Measurements from ENCODE around the gene NECTIN2. TPM values are rescaled to one million over a fixed set of nuclear protein-coding genes. Genes with fewer than 3 reads are reported as not detected.
"Not testable (repeated sequence)": the region's sequence is repeated elsewhere in the genome, so short reads cannot be mapped to it uniquely, and the experiment has no call there.

NECTIN2 gene
- total and polyA plus RNA-seq, 2 experiments from 2014 or later: 60.5 to 71.7 TPM

GRCh38 chr19:44883922-44884321 lies 37.8 kb downstream of the NECTIN2 start:
- TF ChIP-seq EZH2 (IDR thresholded peaks at IDR 0.05; ENCODE audit: insufficient read depth, poor library complexity, severe bottlenecking) (no peak), EZH2phosphoT487 (IDR thresholded peaks at IDR 0.05; ENCODE audit: insufficient read depth, low read depth) (no peak)
- H3K9me2 ChIP-seq (ENCODE audit: insufficient read depth): no peaks in the 10 kb centered on the region
- no peaks in the 10 kb centered on the region for H3K4me1 ChIP-seq (ENCODE audit: insufficient read depth)
- H3K9ac ChIP-seq: no peak overlapping the region
- no peak for DNase-seq
- no peaks in the 10 kb centered on the region for H3K9me3 ChIP-seq (ENCODE audit: low read depth)
- WGBS, 2 experiments (ENCODE audit: low coverage in 1 of 2, low lambda C conversion rate in 2 of 2, missing lambda C conversion rate in 2 of 2): 93 to 97% methylated on average over 5 of the region's 5 CpGs
- peaks cover under 1% of the 10 kb centered on the region; the same call in 1 of the 2 replicates for H3F3A ChIP-seq (ENCODE audit: insufficient read depth)
- no peak overlapping the region for H2AFZ ChIP-seq
- no peak overlapping the region for H3K4me2 ChIP-seq (ENCODE audit: unreplicated experiment)
- no peaks in the 10 kb centered on the region for H3K36me3 ChIP-seq (ENCODE audit: low read depth)
- no peak overlapping the region for H3K4me3 ChIP-seq
- H3K79me2 ChIP-seq (ENCODE audit: insufficient read depth): no peaks in the 10 kb centered on the region
- H3K27ac ChIP-seq: no peak overlapping the region
- no peaks in the 10 kb centered on the region for H3K27me3 ChIP-seq (replicated peaks; ENCODE audit: insufficient read depth)
- no peaks in the 10 kb centered on the region for H4K20me1 ChIP-seq (ENCODE audit: insufficient read depth)
- in situ Hi-C loops (cut with MboI): no loop called here

GRCh38 chr19:44884566-44884965 lies 38.5 kb downstream of the NECTIN2 start:
- peaks cover 7% of the 10 kb centered on the region for H3F3A ChIP-seq (ENCODE audit: insufficient read depth)
- no peaks in the 10 kb centered on the region for H3K27me3 ChIP-seq (replicated peaks; ENCODE audit: insufficient read depth)
- no peak overlapping the region for H2AFZ ChIP-seq
- no peak for TF ChIP-seq EZH2 (IDR thresholded peaks at IDR 0.05; ENCODE audit: insufficient read depth, poor library complexity, severe bottlenecking)
- no peak for TF ChIP-seq EZH2phosphoT487 (IDR thresholded peaks at IDR 0.05; ENCODE audit: insufficient read depth, low read depth)
- no peak overlapping the region for H3K9ac ChIP-seq
- no peaks in the 10 kb centered on the region for H3K9me3 ChIP-seq (ENCODE audit: low read depth)
- no peak overlapping the region for H3K4me3 ChIP-seq
- H3K79me2 ChIP-seq (ENCODE audit: insufficient read depth): no peaks in the 10 kb centered on the region
- H3K4me1 ChIP-seq (ENCODE audit: insufficient read depth): peaks cover under 1% of the 10 kb centered on the region; the same call in 1 of the 2 replicates
- no peaks in the 10 kb centered on the region for H4K20me1 ChIP-seq (ENCODE audit: insufficient read depth)
- no peaks in the 10 kb centered on the region for H3K36me3 ChIP-seq (ENCODE audit: low read depth)
- no peak overlapping the region for H3K4me2 ChIP-seq (ENCODE audit: unreplicated experiment)
- in situ Hi-C loops (cut with MboI): no loop called here
- no peak for DNase-seq
- no peak overlapping the region for H3K27ac ChIP-seq
- no peaks in the 10 kb centered on the region for H3K9me2 ChIP-seq (ENCODE audit: insufficient read depth)
- WGBS, 2 experiments (ENCODE audit: low coverage in 1 of 2, low lambda C conversion rate in 2 of 2, missing lambda C conversion rate in 2 of 2): 56 to 81% methylated on average over 4 of the region's 4 CpGs

GRCh38 chr19:44886141-44886540 lies 40.0 kb downstream of the NECTIN2 start:
- Histone ChIP-seq H2AFZ (no peak overlapping the region), H3K27me3 (replicated peaks; ENCODE audit: insufficient read depth) (no peaks in the 10 kb centered on the region), H3K9ac (no peak overlapping the region), H3K9me3 (ENCODE audit: low read depth) (no peaks in the 10 kb centered on the region), H3K4me1 (ENCODE audit: insufficient read depth) (peaks cover 6% of the 10 kb centered on the region), H3K36me3 (ENCODE audit: low read depth) (no peaks in the 10 kb centered on the region), H3K4me2 (ENCODE audit: unreplicated experiment) (no peak overlapping the region), H3K27ac (no peak overlapping the region), H4K20me1 (ENCODE audit: insufficient read depth) (no peaks in the 10 kb centered on the region), H3K4me3 (no peak overlapping the region), H3F3A (ENCODE audit: insufficient read depth) (peaks cover 13% of the 10 kb centered on the region), H3K9me2 (ENCODE audit: insufficient read depth) (no peaks in the 10 kb centered on the region), H3K79me2 (ENCODE audit: insufficient read depth) (peaks cover under 1% of the 10 kb centered on the region; the same call in 1 of the 2 replicates)
- no peak for TF ChIP-seq EZH2 (IDR thresholded peaks at IDR 0.05; ENCODE audit: insufficient read depth, poor library complexity, severe bottlenecking)
- TF ChIP-seq EZH2phosphoT487 (IDR thresholded peaks at IDR 0.05; ENCODE audit: insufficient read depth, low read depth): no peak
- 93 to 95% methylated on average over 6 of the region's 6 CpGs for WGBS, 2 experiments (ENCODE audit: low coverage in 1 of 2, low lambda C conversion rate in 2 of 2, missing lambda C conversion rate in 2 of 2)
- in situ Hi-C loops (cut with MboI): no loop called here
- no peak for DNase-seq

- Histone ChIP-seq H4K20me1 (ENCODE audit: insufficient read depth) (no peaks in the 10 kb centered on the region), H3K4me1 (ENCODE audit: insufficient read depth) (peaks cover 9% of the 10 kb centered on the region), H3K9ac (no peak overlapping the region), H3K4me2 (ENCODE audit: unreplicated experiment) (no peak overlapping the region), H3K27ac (no peak overlapping the region), H2AFZ (no peak overlapping the region), H3K27me3 (replicated peaks; ENCODE audit: insufficient read depth) (no peaks in the 10 kb centered on the region), H3K36me3 (ENCODE audit: low read depth) (no peaks in the 10 kb centered on the region), H3K79me2 (ENCODE audit: insufficient read depth) (peaks cover 16% of the 10 kb centered on the region), H3K9me3 (ENCODE audit: low read depth) (no peaks in the 10 kb centered on the region), H3K9me2 (ENCODE audit: insufficient read depth) (no peaks in the 10 kb centered on the region), H3K4me3 (no peak overlapping the region), H3F3A (ENCODE audit: insufficient read depth) (peaks cover 13% of the 10 kb centered on the region)
- TF ChIP-seq EZH2phosphoT487 (IDR thresholded peaks at IDR 0.05; ENCODE audit: insufficient read depth, low read depth) (no peak), EZH2 (IDR thresholded peaks at IDR 0.05; ENCODE audit: insufficient read depth, poor library complexity, severe bottlenecking) (no peak)
- in situ Hi-C loops (cut with MboI): no loop called here
- no peak for DNase-seq
- WGBS, 2 experiments (ENCODE audit: low coverage in 1 of 2, low lambda C conversion rate in 2 of 2, missing lambda C conversion rate in 2 of 2): 72 to 81% methylated on average over 4 of the region's 4 CpGs
Observed at GRCh38 chr19:44887648-44888047, 41.6 kb downstream of the NECTIN2 start.

- not testable (repeated sequence) for H3K27me3 ChIP-seq (replicated peaks; ENCODE audit: insufficient read depth)
Observed at GRCh38 chr19:44888335-44888734, 42.2 kb downstream of the NECTIN2 start.

More at GRCh38 chr19:44888335-44888734, 42.2 kb downstream of the NECTIN2 start:
- in situ Hi-C loops (cut with MboI); H3K9ac ChIP-seq; H3K36me3 ChIP-seq (ENCODE audit: low read depth); H3K4me3 ChIP-seq; H3K4me1 ChIP-seq (ENCODE audit: insufficient read depth); H3K9me3 ChIP-seq (ENCODE audit: low read depth); H3K9me2 ChIP-seq (ENCODE audit: insufficient read depth); H4K20me1 ChIP-seq (ENCODE audit: insufficient read depth); DNase-seq; H2AFZ ChIP-seq; H3K27ac ChIP-seq; H3K4me2 ChIP-seq (ENCODE audit: unreplicated experiment): not testable (repeated sequence)
- Histone ChIP-seq H3F3A (ENCODE audit: insufficient read depth) (peaks cover 13% of the 10 kb centered on the region), H3K79me2 (ENCODE audit: insufficient read depth) (peaks cover 22% of the 10 kb centered on the region)
- WGBS, 2 experiments (ENCODE audit: low coverage in 1 of 2, low lambda C conversion rate in 2 of 2, missing lambda C conversion rate in 2 of 2): 98 to 100% methylated on average over 5 of the region's 5 CpGs

All from GM23248 (cell line).